IMR-90 (cell line): Measurements from ENCODE around the gene SUSD6. TPM values are rescaled to one million over a fixed set of nuclear protein-coding genes. Genes with fewer than 3 reads are reported as not detected.

Experiments used
- ATAC-seq: fragments of 200-7000 bp; cut with Tn5 transposase; 2 replicates; pipeline ENCODE4 v1.9.1; 2020; ENCODE audit warnings: low read depth, mild to moderate bottlenecking, moderate library complexity
- BruUV-seq: library from RNA; stranded (reverse); fragments of 400-500 nt; replicated peaks from 2 replicates; lab custom pipeline; 2021; lab: Mats Ljungman, UMichigan
- CTCF ChIA-PET: fragments of 300-600 bp; formaldehyde crosslinking; extraction: SDS; loops from one replicate; lab custom pipeline; 2021; ENCODE audit warnings: antibody characterized with exemption; lab: Yijun Ruan, JAX
- POLR2A ChIA-PET: fragments of 300-600 bp; sonication (Branson Sonifier 250); formaldehyde crosslinking; loops from one replicate; lab custom pipeline; 2022; ENCODE audit warnings: antibody characterized with exemption; ENCODE audit not compliant: unreplicated experiment; lab: Charles Lee
- DNase-seq: peaks from one replicate; pipeline ENCODE4 v3.0.0; 2013
- H2AFZ ChIP-seq: replicated peaks from 2 replicates; pipeline ENCODE3; 2013; ENCODE audit warnings: low read length, mild to moderate bottlenecking; ENCODE audit not compliant: poor library complexity
- H2AK5ac ChIP-seq: 2 replicates; pipeline ENCODE4 v1.6.1; 2013; ENCODE audit warnings: low read depth, low read length, inconsistent platforms
- H2AK9ac ChIP-seq: replicated peaks from 2 replicates; pipeline ENCODE3; 2013; ENCODE audit warnings: mild to moderate bottlenecking, low read depth, low read length, moderate library complexity; ENCODE audit not compliant: poor library complexity
- H2BK120ac ChIP-seq: 2 replicates; pipeline ENCODE4 v1.6.1; 2013; ENCODE audit warnings: low read depth, low read length, inconsistent platforms
- H2BK15ac ChIP-seq: 3 replicates; pipeline ENCODE4 v1.6.1; 2013; ENCODE audit warnings: low read depth, low read length, inconsistent platforms
- H2BK20ac ChIP-seq: 2 replicates; pipeline ENCODE4 v1.6.1; 2013; ENCODE audit warnings: low read depth, mild to moderate bottlenecking, inconsistent platforms, low read length, moderate library complexity
- H2BK5ac ChIP-seq: 2 replicates; pipeline ENCODE4 v1.6.1; 2013; ENCODE audit warnings: mild to moderate bottlenecking, low read depth, low read length, inconsistent platforms; ENCODE audit not compliant: poor library complexity, severe bottlenecking
- H3K14ac ChIP-seq: replicated peaks from 2 replicates; pipeline ENCODE4 v1.6.1; 2013; ENCODE audit warnings: low read depth, low read length, inconsistent platforms
- H3K18ac ChIP-seq: 2 replicates; pipeline ENCODE4 v1.6.1; 2013; ENCODE audit warnings: low read depth, low read length, control low read depth
- H3K23ac ChIP-seq: 2 replicates; pipeline ENCODE4 v1.6.1; 2013; ENCODE audit warnings: low read depth, low read length, inconsistent platforms
- H3K27ac ChIP-seq: 2 replicates; pipeline ENCODE4 v1.5.1; 2013; ENCODE audit warnings: mild to moderate bottlenecking, control low read depth, low read length; ENCODE audit not compliant: insufficient read depth
- H3K27me3 ChIP-seq: 2 replicates; pipeline ENCODE4 v1.6.1; 2013; ENCODE audit warnings: low read length; ENCODE audit not compliant: control insufficient read depth, insufficient read depth
- H3K36me3 ChIP-seq: 2 replicates; pipeline ENCODE4 v1.6.1; 2013; ENCODE audit warnings: low read length, mixed read lengths; ENCODE audit not compliant: control insufficient read depth, insufficient read depth
- H3K4ac ChIP-seq: 2 replicates; pipeline ENCODE4 v1.6.1; 2013; ENCODE audit warnings: low read depth, low read length, inconsistent platforms
- H3K4me1 ChIP-seq: 2 replicates; pipeline ENCODE4 v1.6.1; 2013; ENCODE audit warnings: low read length, mixed read lengths; ENCODE audit not compliant: control insufficient read depth, insufficient read depth
- H3K4me2 ChIP-seq: 2 replicates; pipeline ENCODE4 v1.6.1; 2013; ENCODE audit warnings: low read depth, mild to moderate bottlenecking, control low read depth, low read length, moderate library complexity
- H3K4me3 ChIP-seq: 2 replicates; pipeline ENCODE4 v1.5.1; 2013; ENCODE audit warnings: low read depth, mild to moderate bottlenecking, control low read depth, low read length, moderate library complexity; ENCODE audit not compliant: insufficient read depth
- H3K56ac ChIP-seq: 2 replicates; pipeline ENCODE4 v1.6.1; 2013; ENCODE audit warnings: low read length, inconsistent platforms; ENCODE audit not compliant: insufficient read depth; ENCODE audit errors: extremely low read depth
- H3K79me1 ChIP-seq, 2 experiments: 2 replicates each; pipeline ENCODE4 v1.6.1; 2013; ENCODE audit warnings: low read length in 2 of 2, inconsistent platforms in 1 of 2, low read depth in 1 of 2
- H3K9ac ChIP-seq: 2 replicates; pipeline ENCODE4 v1.6.1; 2013; ENCODE audit warnings: low read depth, low read length, control low read depth
- H3K9me1 ChIP-seq: 2 replicates; pipeline ENCODE4 v1.6.1; 2013; ENCODE audit warnings: low read length, inconsistent platforms; ENCODE audit not compliant: insufficient read depth
- H3K9me3 ChIP-seq: 2 replicates; pipeline ENCODE4 v1.6.1; 2013; ENCODE audit warnings: low read length; ENCODE audit not compliant: control insufficient read depth, insufficient read depth
- H4K20me1 ChIP-seq: 2 replicates; pipeline ENCODE4 v1.6.1; 2013; ENCODE audit warnings: low read length, inconsistent platforms; ENCODE audit not compliant: insufficient read depth
- H4K5ac ChIP-seq: 2 replicates; pipeline ENCODE4 v1.6.1; 2013; ENCODE audit warnings: mild to moderate bottlenecking, low read depth, low read length, control low read depth
- H4K8ac ChIP-seq, 2 experiments: 2 replicates each; pipeline ENCODE4 v1.6.1; 2013; ENCODE audit warnings: low read depth in 2 of 2, low read length in 2 of 2, control low read depth in 1 of 2, inconsistent platforms in 1 of 2
- H4K91ac ChIP-seq: 2 replicates; pipeline ENCODE4 v1.6.1; 2013; ENCODE audit warnings: low read depth, low read length, inconsistent platforms; ENCODE audit not compliant: insufficient read depth
- BHLHE40 ChIP-seq: fragments of 150-350 bp; IDR thresholded peaks from 2 replicates; pipeline ENCODE4 v1.6.1; 2016; ENCODE audit warnings: mild to moderate bottlenecking, low read depth, low read length
- CHD1 ChIP-seq: IDR thresholded peaks from 2 replicates; pipeline ENCODE4 v1.6.1; 2012; ENCODE audit warnings: low read depth, low read length, improper control_type of control experiment
- CTCF ChIP-seq: conservative IDR thresholded peaks from 2 replicates; pipeline ENCODE4 v1.5.1; 2012; ENCODE audit warnings: mild to moderate bottlenecking, low read depth, low read length, improper control_type of control experiment
- ELK1 ChIP-seq: fragments of 150-350 bp; IDR thresholded peaks from 2 replicates; pipeline ENCODE4 v1.6.1; 2016; ENCODE audit warnings: low read depth, mild to moderate bottlenecking, low read length, moderate library complexity, borderline replicate concordance
- MAFK ChIP-seq: IDR thresholded peaks from 2 replicates; pipeline ENCODE4 v1.6.1; 2012; ENCODE audit warnings: low read depth, low read length, improper control_type of control experiment
- MAZ ChIP-seq: IDR thresholded peaks from 2 replicates; pipeline ENCODE4 v1.6.1; 2012; ENCODE audit warnings: low read depth, mild to moderate bottlenecking, low read length, improper control_type of control experiment, moderate library complexity, borderline replicate concordance
- MXI1 ChIP-seq: IDR thresholded peaks from 2 replicates; pipeline ENCODE4 v1.6.1; 2012; ENCODE audit warnings: low read depth, mild to moderate bottlenecking, low read length, moderate library complexity, borderline replicate concordance
- NFE2L2 ChIP-seq: fragments of 150-350 bp; IDR thresholded peaks from 2 replicates; pipeline ENCODE4 v1.6.1; 2016; ENCODE audit warnings: low read depth, mild to moderate bottlenecking, low read length
- USF2 ChIP-seq: fragments of 150-350 bp; IDR thresholded peaks from 2 replicates; pipeline ENCODE4 v1.6.1; 2017; ENCODE audit warnings: mild to moderate bottlenecking, antibody characterized with exemption, low read length, low read depth
- WGBS, 2 experiments: methylation state at CpG; one replicate each; pipeline versions ENCODE4 v1.1.5 to v1.1.7; 2013; ENCODE audit warnings: missing lambda C conversion rate in 2 of 2; ENCODE audit not compliant: insufficient read length in 1 of 2; ENCODE audit errors: extremely low coverage in 2 of 2; 5-methylcytosine and 5-hydroxymethylcytosine counted together
- dilution Hi-C: fragments of 300-500 bp; cut with HindIII; formaldehyde crosslinking; loops from one replicate; pipeline ENCODE4 v1.14.3; 2018; ENCODE audit warnings: low sequenced_read_pairs; ENCODE audit not compliant: unreplicated experiment
- in situ Hi-C: fragments of 300-500 bp; cut with MboI; formaldehyde crosslinking; loops from 3 replicates; pipeline ENCODE4 v1.14.3; 2019; ENCODE audit warnings: low sequenced_read_pairs, inconsistent platforms, mixed read lengths
- intact Hi-C: fragments of 100-400 bp; cut with micrococcal nuclease; formaldehyde crosslinking; loops from 2 replicates; pipeline ENCODE4 v1.10.0; 2022
- polyA plus RNA-seq, 3 experiments: library from polyadenylated mRNA; depleted of rRNA; stranded (reverse); fragments of >200 nt; gene quantifications; 2 replicates each; pipeline ENCODE4 v1.2.3, GENCODE V29; 2012; ENCODE audit warnings: low replicate concordance in 1 of 3
- total RNA-seq: library from RNA; depleted of rRNA; stranded (reverse); fragments of >200 nt; gene quantifications from 2 replicates; pipeline ENCODE4 v1.2.3, GENCODE V29; 2012

The SUSD6 gene
- total and polyA plus RNA-seq, 2 of the 4 experiments (the other 2 are of a cell fraction) = 2.3 to 10.1 TPM

GRCh38 chr14:69693801-69694729 lies 82.7 kb downstream of the SUSD6 start (continued):
- TF ChIP-seq USF2 (no peak), MAFK (no peak)

- Histone ChIP-seq H3K56ac (no peak overlapping the region), H4K20me1 (peaks cover 37% of the 10 kb centered on the region), H2AK5ac (no peak overlapping the region), H2BK15ac (no peak overlapping the region), H3K18ac (no peak overlapping the region), H3K79me1 (peaks cover 36 to 82% of the 10 kb centered on the region in 2 experiments), H3K27me3 (no peaks in the 10 kb centered on the region), H2BK120ac (no peak overlapping the region), H2BK5ac (no peak overlapping the region), H2BK20ac (no peak overlapping the region), H3K4me1 (peaks cover 26% of the 10 kb centered on the region), H3K36me3 (peaks cover 2% of the 10 kb centered on the region; the same call in 1 of the 2 replicates), H3K9ac (no peak overlapping the region), H3K9me1 (peaks cover 38% of the 10 kb centered on the region), H3K23ac (no peak overlapping the region), H4K91ac (no peak overlapping the region), H3K14ac (no peak overlapping the region), H3K27ac (no peak overlapping the region), H4K5ac (no peak overlapping the region), H2AFZ (no peak overlapping the region), H3K9me3 (no peaks in the 10 kb centered on the region), H3K4me2 (no peak overlapping the region), H3K4ac (no peak overlapping the region), H4K8ac (no peak overlapping the region), H3K4me3 (no peak overlapping the region), H2AK9ac (peak overlapping the region; percentile 38)
- DNase-seq = peak; percentile 63
- ChIA-PET CTCF (no interaction called here), POLR2A (no interaction called here)
- no peak for TF ChIP-seq MXI1
- no peak for TF ChIP-seq CHD1
- no peak for TF ChIP-seq BHLHE40
- no peak for TF ChIP-seq NFE2L2
- no peak for TF ChIP-seq ELK1
- TF ChIP-seq USF2 = no peak
- no peak for TF ChIP-seq MAZ
- TF ChIP-seq CTCF = no peak
- no TSS peak for BruUV-seq
- dilution Hi-C loops = no loop called here
- in situ Hi-C loops = no loop called here
- WGBS, 2 experiments = no CpG with 5 or more reads among the region's 5 CpGs
- no peak for ATAC-seq
- intact Hi-C loops = no loop called here
Measured at GRCh38 chr14:69694730-69695281, 83.4 kb downstream of the SUSD6 start.
